Glomerular endothelial cell (primary cell): ENCODE data around the gene OCRL. TPM values are rescaled to one million over a fixed set of nuclear protein-coding genes. Genes with fewer than 3 reads are reported as not detected.
"Not testable (repeated sequence)": the region's sequence is repeated elsewhere in the genome, so short reads cannot be mapped to it uniquely, and the experiment has no call there.

Experiments
- DNase-seq: peaks from one replicate; pipeline ENCODE4 v3.0.0-alpha.2; 2011; ENCODE audit warnings: low read depth, low spot score; ENCODE audit errors: extremely low read depth
- total RNA-seq: library from RNA; depleted of rRNA; stranded (reverse); fragments of >200 nt; gene quantifications from 2 replicates; pipeline ENCODE4 v1.2.3, GENCODE V29; 2015

The OCRL gene
- total RNA-seq, 1 donor from 2014 or later: 20.3 TPM

- no peak for DNase-seq
These were observed 5.1 kb upstream of the OCRL start for GRCh38 chrX:129534816-129535578.

- no peak for DNase-seq
These were observed 694 bp downstream of the OCRL start for GRCh38 chrX:129540722-129541184.

- DNase-seq: no peak
These were observed 4.7 kb downstream of the OCRL start for GRCh38 chrX:129544780-129545179.

- no peak for DNase-seq
These were observed 5.3 kb downstream of the OCRL start for GRCh38 chrX:129545408-129545807.

- DNase-seq: no peak
These were observed 9.1 kb downstream of the OCRL start for GRCh38 chrX:129549124-129549523.

- DNase-seq: no peak
These were observed 13.7 kb downstream of the OCRL start for GRCh38 chrX:129553619-129554288.

GRCh38 chrX:129554816-129555215 lies 14.8 kb downstream of the OCRL start:
- not testable (repeated sequence) for DNase-seq

- DNase-seq: no peak
These were observed 16.8 kb downstream of the OCRL start for GRCh38 chrX:129556806-129557315.

- DNase-seq: no peak
These were observed 17.9 kb downstream of the OCRL start for GRCh38 chrX:129557844-129558480.

- no peak for DNase-seq
These were observed 19.7 kb downstream of the OCRL start for GRCh38 chrX:129559783-129560182.

GRCh38 chrX:129561453-129561852 lies 21.4 kb downstream of the OCRL start:
- no peak for DNase-seq

GRCh38 chrX:129564345-129564744 lies 24.3 kb downstream of the OCRL start:
- DNase-seq: not testable (repeated sequence)

- no peak for DNase-seq
These were observed 25.1 kb downstream of the OCRL start for GRCh38 chrX:129565046-129565650.

GRCh38 chrX:129566073-129566472 lies 26.0 kb downstream of the OCRL start:
- DNase-seq: no peak

- DNase-seq: no peak
These were observed 28.3 kb downstream of the OCRL start for GRCh38 chrX:129568349-129568748.

- DNase-seq: no peak
These were observed 32.4 kb downstream of the OCRL start for GRCh38 chrX:129572422-129572821.

GRCh38 chrX:129573652-129574051 lies 33.6 kb downstream of the OCRL start:
- not testable (repeated sequence) for DNase-seq

GRCh38 chrX:129574214-129574613 lies 34.2 kb downstream of the OCRL start:
- no peak for DNase-seq

GRCh38 chrX:129576539-129576938 lies 36.5 kb downstream of the OCRL start:
- no peak for DNase-seq

- peak; percentile 27 for DNase-seq
These were observed 37.4 kb downstream of the OCRL start for GRCh38 chrX:129577473-129577872.

- DNase-seq: no peak
These were observed 37.8 kb downstream of the OCRL start for GRCh38 chrX:129577877-129578276.
